NOMO-1 treated with DMSO at 0.1 percent for 48 hours (cell line): Measurements from ENCODE around the gene MLXIP.
"Not testable (repeated sequence)": the region's sequence is repeated elsewhere in the genome, so short reads cannot be mapped to it uniquely, and the experiment has no call there.

Experiments used
- DNase-seq: peaks from one replicate; lab custom pipeline; 2025; ENCODE audit not compliant: unreplicated experiment; lab: John Stamatoyannopoulos, UW

The MLXIP gene

GRCh38 chr12:122078141-122079032 lies at the start of gene MLXIP:
TSS of gene MLXIP (plus strand) at chr12:122078756. CDS start at chr12:122078854, 98 bp downstream.
- peak; percentile 89 for DNase-seq

- DNase-seq: no peak
Observed at GRCh38 chr12:122028905-122029560, 49.5 kb upstream of the MLXIP start.

- no peak for DNase-seq
Observed at GRCh38 chr12:122029620-122030423, 48.7 kb upstream of the MLXIP start.

GRCh38 chr12:122030424-122031035 lies 48.0 kb upstream of the MLXIP start:
- DNase-seq: no peak

- DNase-seq: no peak
Observed at GRCh38 chr12:122031342-122032216, 47.0 kb upstream of the MLXIP start.

GRCh38 chr12:122032580-122032979 lies 46.0 kb upstream of the MLXIP start:
- DNase-seq: no peak

GRCh38 chr12:122035292-122035691 lies 43.3 kb upstream of the MLXIP start:
- DNase-seq: no peak

GRCh38 chr12:122036153-122036552 lies 42.4 kb upstream of the MLXIP start:
- DNase-seq: no peak

- DNase-seq: no peak
Observed at GRCh38 chr12:122040579-122041386, 37.8 kb upstream of the MLXIP start.

- not testable (repeated sequence) for DNase-seq
Observed at GRCh38 chr12:122041458-122041857, 37.1 kb upstream of the MLXIP start.

- DNase-seq: no peak
Observed at GRCh38 chr12:122042910-122043309, 35.6 kb upstream of the MLXIP start.

- DNase-seq: no peak
Observed at GRCh38 chr12:122043476-122043875, 35.1 kb upstream of the MLXIP start.

- DNase-seq: no peak
Observed at GRCh38 chr12:122045262-122045661, 33.3 kb upstream of the MLXIP start.

GRCh38 chr12:122046145-122046544 lies 32.4 kb upstream of the MLXIP start:
- no peak for DNase-seq

- DNase-seq: no peak
Observed at GRCh38 chr12:122048151-122048550, 30.4 kb upstream of the MLXIP start.

- DNase-seq: no peak
Observed at GRCh38 chr12:122049827-122050226, 28.7 kb upstream of the MLXIP start.

- no peak for DNase-seq
Observed at GRCh38 chr12:122050706-122051105, 27.9 kb upstream of the MLXIP start.

- DNase-seq: no peak
Observed at GRCh38 chr12:122051231-122051876, 27.2 kb upstream of the MLXIP start.

GRCh38 chr12:122052285-122052684 lies 26.3 kb upstream of the MLXIP start:
- no peak for DNase-seq
